Activated naive CD4-positive, alpha-beta T cell treated with anti-CD3 and anti-CD28 coated beads for 36 hours (primary cell): ENCODE results near the gene COL4A2. TPM values are rescaled to one million over a fixed set of nuclear protein-coding genes. Genes with fewer than 3 reads are reported as not detected.

Source experiments
- CTCF ChIA-PET: fragments of 350-600 bp; sonication (Branson Sonifier 250); formaldehyde crosslinking; loops from one replicate; lab custom pipeline; 2021; ENCODE audit warnings: antibody characterized with exemption; lab: Charles Lee
- DNase-seq: peaks from one replicate; pipeline ENCODE4 v3.0.0-alpha.2; 2020
- H3K27ac Mint-ChIP-seq: one replicate; pipeline ENCODE4 v1.8.0; 2021; ENCODE audit warnings: mild to moderate bottlenecking, mixed read lengths
- H3K27me3 Mint-ChIP-seq: one replicate; pipeline ENCODE4 v1.8.0; 2021; ENCODE audit warnings: low read depth, mixed read lengths
- H3K36me3 Mint-ChIP-seq: one replicate; pipeline ENCODE4 v1.8.0; 2021; ENCODE audit warnings: low read depth, mixed read lengths
- H3K4me1 Mint-ChIP-seq: one replicate; pipeline ENCODE4 v1.8.0; 2021; ENCODE audit warnings: low read depth, mixed read lengths
- H3K4me3 Mint-ChIP-seq: one replicate; pipeline ENCODE4 v1.8.0; 2021; ENCODE audit warnings: mild to moderate bottlenecking, moderate library complexity, mixed read lengths
- H3K9me3 Mint-ChIP-seq: one replicate; pipeline ENCODE4 v1.8.0; 2021; ENCODE audit warnings: mixed read lengths
- intact Hi-C: fragments of 100-400 bp; cut with micrococcal nuclease; formaldehyde crosslinking; loops from one replicate; pipeline ENCODE4 v1.15.1; 2023
- total RNA-seq, 2 experiments: library from RNA; stranded (reverse); gene quantifications; one replicate each; pipeline ENCODE4 v1.2.3, GENCODE V29; 2021

Gene COL4A2
- total RNA-seq, 2 experiments from 2014 or later = not detected

DNA sequence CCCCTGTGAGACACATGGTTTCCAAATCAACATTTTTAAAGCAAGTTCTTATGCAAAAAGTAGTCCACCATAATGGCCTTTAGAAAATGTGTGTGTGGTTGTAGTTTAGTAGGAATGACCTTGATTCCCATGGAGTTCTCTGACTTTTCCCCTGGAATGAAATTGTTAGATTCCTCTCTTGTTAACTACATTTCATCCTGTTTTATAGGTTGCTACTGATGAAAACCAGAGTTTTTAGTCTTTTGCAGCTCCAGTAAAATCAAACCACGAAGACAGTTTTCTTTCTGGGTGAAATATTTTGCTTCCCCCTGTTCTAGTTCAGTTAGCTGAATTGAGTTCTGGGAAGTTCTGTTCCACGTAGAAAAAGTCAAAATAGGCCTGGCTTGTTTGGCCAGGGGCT, 146.7 kb downstream of the COL4A2 start:
- Mint-ChIP-seq H3K36me3 (no peaks in the 10 kb centered on the region), H3K4me1 (peaks cover 4% of the 10 kb centered on the region), H3K27ac (no peak overlapping the region), H3K4me3 (no peak overlapping the region), H3K9me3 (no peaks in the 10 kb centered on the region), H3K27me3 (peaks cover 23% of the 10 kb centered on the region)
- intact Hi-C loops = loop anchor here (10.0 kb wide), 1 partner anchor 161 kb away; the partner anchor contains the start of gene NAXD
- CTCF ChIA-PET = interaction anchor here (3.1 kb wide), 1 partner anchor 10 kb away, joined by 18 read pairs; no protein-coding TSS in a partner anchor
- no peak for DNase-seq

DNA sequence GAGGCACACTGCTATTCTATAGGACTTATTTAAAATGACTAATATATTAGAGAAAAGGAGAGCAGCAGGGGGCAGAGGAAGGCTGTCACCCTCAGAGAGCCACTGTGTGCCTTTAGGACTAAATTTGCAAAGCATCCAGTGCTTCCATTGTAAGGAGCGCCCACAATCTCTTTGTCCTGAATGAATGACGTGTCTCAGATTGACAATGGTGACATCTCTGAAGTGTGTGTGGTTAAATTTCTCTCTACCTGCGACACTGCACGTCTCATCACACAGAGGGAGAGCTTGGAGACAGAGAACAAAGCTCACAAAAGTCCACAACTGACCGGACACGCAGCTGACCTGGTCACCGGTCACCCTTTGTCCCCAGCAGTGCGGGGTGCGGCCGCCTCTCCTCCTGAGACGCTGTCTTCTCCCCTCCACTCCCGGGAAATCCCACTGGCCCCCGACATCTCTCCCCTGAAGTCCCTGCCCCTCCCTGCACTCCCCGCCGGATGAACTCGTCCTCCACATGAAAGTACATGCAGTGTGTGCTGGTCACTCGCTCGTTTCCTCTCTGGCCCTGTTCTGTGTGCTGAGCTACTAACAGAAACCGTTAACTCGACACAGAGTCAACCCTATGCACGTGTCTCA, 147.3 kb downstream of the COL4A2 start:
- CTCF ChIA-PET = interaction anchor here (1.8 to 3.1 kb wide), 4 partner anchors 11 to 366 kb away, joined by 6 to 18 read pairs (median 8); no protein-coding TSS in a partner anchor
- no peak for DNase-seq
- Mint-ChIP-seq H3K4me1 (peaks cover 4% of the 10 kb centered on the region), H3K4me3 (no peak overlapping the region), H3K27ac (no peak overlapping the region), H3K36me3 (no peaks in the 10 kb centered on the region), H3K9me3 (no peaks in the 10 kb centered on the region), H3K27me3 (peaks cover 20% of the 10 kb centered on the region)
- intact Hi-C loops = loop anchor here (10.0 kb wide), 1 partner anchor 160 kb away; the partner anchor contains the start of gene NAXD

DNA sequence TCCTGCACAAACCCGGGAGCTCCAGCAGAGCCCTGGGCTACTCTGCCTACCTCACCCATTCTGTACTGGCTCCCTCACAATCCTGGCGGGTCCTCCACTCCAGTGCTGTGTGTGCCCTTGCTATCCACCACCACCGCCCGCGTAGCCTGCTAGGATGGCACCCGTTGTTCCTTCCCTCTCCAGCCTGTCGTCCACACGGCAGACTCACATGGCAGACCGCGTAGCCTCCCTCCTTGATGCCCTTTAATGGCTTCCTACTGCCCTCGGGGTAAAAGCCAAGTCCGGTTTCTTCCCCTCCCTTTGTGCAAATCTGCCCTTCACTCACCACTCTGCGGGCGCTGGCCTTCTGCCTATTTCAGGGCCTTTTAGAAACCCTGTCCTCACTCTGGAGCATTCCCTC, 147.9 kb downstream of the COL4A2 start:
- H3K36me3 Mint-ChIP-seq = no peaks in the 10 kb centered on the region
- no peak overlapping the region for H3K27ac Mint-ChIP-seq
- no peaks in the 10 kb centered on the region for H3K9me3 Mint-ChIP-seq
- intact Hi-C loops = loop anchor here (5.0 to 10.0 kb wide), 4 partner anchors 72 to 160 kb away; partner anchors contain the start of gene NAXD
- H3K27me3 Mint-ChIP-seq = peaks cover 20% of the 10 kb centered on the region
- peaks cover 4% of the 10 kb centered on the region for H3K4me1 Mint-ChIP-seq
- DNase-seq = no peak
- CTCF ChIA-PET = interaction anchor here (0.8 to 3.1 kb wide), 21 partner anchors 11 to 1989 kb away, joined by 3 to 18 read pairs (median 4); partner anchors contain the start of gene NAXD
- no peak overlapping the region for H3K4me3 Mint-ChIP-seq

DNA sequence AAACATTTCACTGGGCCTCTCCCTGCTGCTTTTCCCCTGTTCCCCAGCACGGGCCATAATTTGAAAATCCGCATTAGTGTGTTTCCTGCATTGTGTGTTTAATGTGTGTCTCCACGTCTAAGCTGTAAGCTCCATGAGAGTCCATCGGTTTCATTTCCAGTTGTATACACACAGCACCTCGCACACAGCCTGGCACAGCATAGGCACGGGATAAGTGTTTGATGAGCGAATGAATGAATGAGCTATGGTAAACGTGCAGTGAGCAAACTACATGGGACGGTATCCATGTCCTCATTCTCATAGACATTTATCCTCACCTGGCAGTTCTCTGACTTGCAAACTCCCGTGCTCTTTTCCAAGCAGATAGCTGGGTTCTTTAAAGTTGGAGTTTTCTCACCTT, 148.4 kb downstream of the COL4A2 start:
- no peak overlapping the region for H3K4me3 Mint-ChIP-seq
- no peak overlapping the region for H3K27ac Mint-ChIP-seq
- H3K4me1 Mint-ChIP-seq = peaks cover 4% of the 10 kb centered on the region
- H3K27me3 Mint-ChIP-seq = peaks cover 20% of the 10 kb centered on the region
- H3K36me3 Mint-ChIP-seq = no peaks in the 10 kb centered on the region
- no peak for DNase-seq
- CTCF ChIA-PET = interaction anchor here (0.6 to 3.1 kb wide), 36 partner anchors 12 to 1989 kb away, joined by 3 to 18 read pairs (median 4); partner anchors contain the start of gene NAXD
- intact Hi-C loops = loop anchor here (5.0 to 10.0 kb wide), 4 partner anchors 72 to 159 kb away; partner anchors contain the start of gene NAXD
- no peaks in the 10 kb centered on the region for H3K9me3 Mint-ChIP-seq

DNA sequence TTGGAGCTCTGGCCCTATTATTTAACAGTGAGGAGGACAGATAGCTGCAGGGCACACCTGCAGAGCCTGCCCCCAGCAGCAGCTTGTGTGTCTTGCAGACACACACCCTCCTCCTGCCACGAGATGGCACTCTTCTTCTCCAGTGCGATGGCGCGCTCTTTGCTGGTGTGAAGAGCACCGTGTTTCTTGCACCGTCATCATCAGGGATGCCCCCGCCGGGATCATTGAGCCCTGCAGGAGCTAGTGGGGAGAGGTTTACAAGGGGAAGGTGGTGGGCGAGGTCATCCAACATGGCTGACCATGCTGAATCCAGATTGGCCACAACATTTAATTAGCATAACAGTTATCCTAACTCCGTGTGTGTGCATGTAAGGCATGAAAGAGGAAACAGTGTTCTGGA, 148.9 kb downstream of the COL4A2 start:
- DNase-seq = peak; percentile 84
- Mint-ChIP-seq H3K9me3 (no peaks in the 10 kb centered on the region), H3K27me3 (peaks cover 20% of the 10 kb centered on the region), H3K4me1 (peaks cover 4% of the 10 kb centered on the region), H3K4me3 (peak overlapping the region; percentile 52), H3K36me3 (no peaks in the 10 kb centered on the region), H3K27ac (no peak overlapping the region)
- CTCF ChIA-PET = interaction anchor here (0.6 to 3.1 kb wide), 36 partner anchors 12 to 1988 kb away, joined by 3 to 18 read pairs (median 4); partner anchors contain the start of genes NAXD and RAB20
- intact Hi-C loops = loop anchor here (1.0 to 10.0 kb wide), 7 partner anchors 71 to 363 kb away; partner anchors contain the start of genes NAXD and RAB20

DNA sequence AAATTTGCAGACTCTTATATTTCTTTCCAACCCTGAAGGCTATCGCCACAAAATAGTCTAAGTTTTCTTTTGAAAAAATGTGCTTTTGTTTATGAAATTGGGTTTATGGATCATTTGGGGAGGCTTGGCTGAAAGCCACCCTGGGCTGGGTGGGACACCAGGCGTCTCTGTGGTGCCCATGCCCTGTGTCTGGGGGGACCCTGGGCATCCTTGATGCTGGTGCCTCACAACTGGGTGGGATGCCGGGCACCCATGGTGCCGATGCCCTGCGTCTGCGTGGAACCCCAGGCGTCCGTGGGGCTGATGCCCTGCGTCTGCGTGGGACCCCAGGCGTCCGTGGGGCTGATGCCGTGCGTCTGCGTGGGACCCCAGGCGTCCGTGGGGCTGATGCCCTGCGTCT, 149.5 kb downstream of the COL4A2 start:
- H3K4me3 Mint-ChIP-seq = no peak overlapping the region
- H3K36me3 Mint-ChIP-seq = no peaks in the 10 kb centered on the region
- CTCF ChIA-PET = interaction anchor here (0.8 to 3.1 kb wide), 18 partner anchors 13 to 364 kb away, joined by 3 to 18 read pairs (median 6); partner anchors contain the start of genes NAXD and RAB20
- peaks cover 4% of the 10 kb centered on the region for H3K4me1 Mint-ChIP-seq
- H3K27ac Mint-ChIP-seq = no peak overlapping the region
- H3K9me3 Mint-ChIP-seq = no peaks in the 10 kb centered on the region
- peaks cover 20% of the 10 kb centered on the region for H3K27me3 Mint-ChIP-seq
- DNase-seq = no peak
- intact Hi-C loops = loop anchor here (1.0 to 10.0 kb wide), 7 partner anchors 71 to 363 kb away; partner anchors contain the start of genes NAXD and RAB20

DNA sequence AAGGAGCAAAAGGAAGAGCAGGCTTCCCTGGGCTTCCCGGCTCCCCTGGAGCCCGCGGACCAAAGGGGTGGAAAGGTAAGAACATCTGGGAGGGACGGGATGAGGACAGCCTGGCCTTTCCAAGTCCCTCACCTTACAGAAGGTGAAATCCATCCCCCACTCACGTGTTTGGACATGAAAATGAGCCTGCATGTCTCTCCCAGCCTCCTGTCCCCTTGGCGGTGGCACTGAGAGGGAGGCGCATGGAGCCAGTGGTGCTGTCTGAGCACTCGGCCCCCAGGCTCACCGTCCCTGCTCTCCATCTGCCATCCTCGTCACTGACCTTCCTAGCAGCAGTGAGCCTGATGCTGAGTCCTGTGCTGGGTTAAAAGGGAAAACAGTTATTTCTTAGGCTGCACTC, 150.3 kb downstream of the COL4A2 start:
- Mint-ChIP-seq H3K4me1 (peaks cover 4% of the 10 kb centered on the region), H3K36me3 (no peaks in the 10 kb centered on the region), H3K9me3 (no peaks in the 10 kb centered on the region), H3K27me3 (peaks cover 20% of the 10 kb centered on the region), H3K4me3 (no peak overlapping the region), H3K27ac (no peak overlapping the region)
- CTCF ChIA-PET = interaction anchor here (0.6 kb wide), 1 partner anchor 136 kb away, joined by 5 read pairs; no protein-coding TSS in a partner anchor
- intact Hi-C loops = loop anchor here (2.0 to 10.0 kb wide), 5 partner anchors 70 to 257 kb away; partner anchors contain the start of gene NAXD
- no peak for DNase-seq

DNA sequence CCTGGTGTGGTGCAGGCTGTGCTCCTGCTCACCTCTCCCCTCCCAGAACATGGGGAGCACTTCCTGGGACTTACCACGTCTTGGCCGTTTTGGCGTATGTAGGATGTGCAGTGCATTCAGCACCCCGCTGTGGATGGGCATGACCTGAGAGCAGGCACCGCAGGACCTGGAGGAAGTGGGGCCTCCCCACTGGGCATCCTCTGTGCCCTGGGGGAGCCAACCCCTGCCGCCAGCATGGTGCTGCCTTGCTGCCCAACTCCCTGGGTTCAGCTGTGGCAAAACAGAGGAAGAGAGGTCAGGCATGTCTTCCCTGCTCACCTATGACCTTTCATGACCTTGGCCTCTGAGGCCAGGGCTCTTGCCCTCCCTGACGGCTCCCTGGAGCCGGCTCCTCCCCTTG, 150.9 kb downstream of the COL4A2 start:
- no peak for DNase-seq
- H3K27me3 Mint-ChIP-seq = peaks cover 20% of the 10 kb centered on the region
- no peak overlapping the region for H3K27ac Mint-ChIP-seq
- no peak overlapping the region for H3K4me3 Mint-ChIP-seq
- CTCF ChIA-PET = interaction anchor here (0.6 to 1.6 kb wide), 2 partner anchors 68 to 135 kb away, joined by 4 to 5 read pairs; no protein-coding TSS in a partner anchor
- no peaks in the 10 kb centered on the region for H3K9me3 Mint-ChIP-seq
- H3K4me1 Mint-ChIP-seq = peaks cover 4% of the 10 kb centered on the region
- no peaks in the 10 kb centered on the region for H3K36me3 Mint-ChIP-seq
- intact Hi-C loops = loop anchor here (5.0 to 10.0 kb wide), 4 partner anchors 69 to 157 kb away; partner anchors contain the start of gene NAXD

DNA sequence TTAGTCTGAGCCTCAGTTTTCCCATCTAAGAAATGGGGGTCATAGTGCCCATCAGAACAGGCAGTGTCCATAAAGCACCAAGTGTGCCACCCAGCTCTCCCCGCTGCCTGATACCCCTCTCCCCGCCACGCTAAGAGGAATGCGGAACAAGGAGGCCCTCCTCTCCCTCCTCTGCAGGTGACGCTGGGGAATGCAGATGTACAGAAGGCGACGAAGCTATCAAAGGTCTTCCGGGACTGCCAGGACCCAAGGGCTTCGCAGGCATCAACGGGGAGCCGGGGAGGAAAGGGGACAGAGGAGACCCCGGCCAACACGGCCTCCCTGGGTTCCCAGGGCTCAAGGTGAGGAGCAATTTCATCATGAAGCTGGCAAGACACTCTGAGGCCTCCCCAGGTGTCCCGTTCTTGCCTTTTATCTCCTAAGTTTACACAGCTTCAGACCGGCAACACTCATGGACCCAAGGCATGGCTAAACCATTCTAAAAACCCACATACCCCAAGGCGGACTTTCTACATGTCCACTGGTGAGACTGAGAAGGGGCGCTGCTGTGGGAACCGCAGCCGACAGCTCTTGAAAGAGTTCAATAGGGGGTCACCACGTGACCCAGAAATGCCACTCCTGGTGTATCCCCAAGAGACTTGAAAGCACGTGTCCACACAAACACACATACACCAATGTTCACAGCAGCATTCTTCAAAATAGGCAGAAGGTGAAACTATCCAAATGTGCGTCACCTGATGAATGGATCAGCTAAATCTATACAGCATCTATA, 151.7 kb downstream of the COL4A2 start:
- peaks cover 4% of the 10 kb centered on the region for H3K4me1 Mint-ChIP-seq
- H3K27ac Mint-ChIP-seq = no peak overlapping the region
- peaks cover 20% of the 10 kb centered on the region for H3K27me3 Mint-ChIP-seq
- no peaks in the 10 kb centered on the region for H3K9me3 Mint-ChIP-seq
- no peak for DNase-seq
- no peaks in the 10 kb centered on the region for H3K36me3 Mint-ChIP-seq
- intact Hi-C loops = loop anchor here (5.0 to 10.0 kb wide), 4 partner anchors 69 to 156 kb away; partner anchors contain the start of gene NAXD
- H3K4me3 Mint-ChIP-seq = no peak overlapping the region
- CTCF ChIA-PET = interaction anchor here (0.6 to 1.6 kb wide), 2 partner anchors 26 to 67 kb away, joined by 3 to 4 read pairs; no protein-coding TSS in a partner anchor

DNA sequence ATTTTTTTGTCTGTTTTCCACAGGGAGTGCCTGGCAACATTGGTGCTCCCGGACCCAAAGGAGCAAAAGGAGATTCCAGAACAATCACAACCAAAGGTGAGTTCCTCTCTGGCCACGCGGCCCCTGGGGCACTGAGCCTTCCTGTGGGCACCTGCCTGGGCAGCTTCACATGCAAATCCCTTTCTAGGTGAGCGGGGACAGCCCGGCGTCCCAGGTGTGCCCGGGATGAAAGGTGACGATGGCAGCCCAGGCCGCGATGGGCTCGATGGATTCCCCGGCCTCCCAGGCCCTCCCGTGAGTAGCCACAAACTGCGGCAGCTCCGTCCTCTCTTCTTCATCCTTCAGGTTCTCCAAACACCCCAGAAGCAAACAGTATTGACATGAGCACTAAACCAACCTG, 155.0 kb downstream of the COL4A2 start:
- H3K27me3 Mint-ChIP-seq = peaks cover 6% of the 10 kb centered on the region
- no peaks in the 10 kb centered on the region for H3K9me3 Mint-ChIP-seq
- no peak overlapping the region for H3K4me3 Mint-ChIP-seq
- H3K4me1 Mint-ChIP-seq = no peaks in the 10 kb centered on the region
- H3K27ac Mint-ChIP-seq = no peak overlapping the region
- CTCF ChIA-PET = interaction anchor here (0.7 kb wide), 1 partner anchor 340 kb away, joined by 3 read pairs; no protein-coding TSS in a partner anchor
- intact Hi-C loops = no loop called here
- H3K36me3 Mint-ChIP-seq = no peaks in the 10 kb centered on the region
- DNase-seq = no peak

DNA sequence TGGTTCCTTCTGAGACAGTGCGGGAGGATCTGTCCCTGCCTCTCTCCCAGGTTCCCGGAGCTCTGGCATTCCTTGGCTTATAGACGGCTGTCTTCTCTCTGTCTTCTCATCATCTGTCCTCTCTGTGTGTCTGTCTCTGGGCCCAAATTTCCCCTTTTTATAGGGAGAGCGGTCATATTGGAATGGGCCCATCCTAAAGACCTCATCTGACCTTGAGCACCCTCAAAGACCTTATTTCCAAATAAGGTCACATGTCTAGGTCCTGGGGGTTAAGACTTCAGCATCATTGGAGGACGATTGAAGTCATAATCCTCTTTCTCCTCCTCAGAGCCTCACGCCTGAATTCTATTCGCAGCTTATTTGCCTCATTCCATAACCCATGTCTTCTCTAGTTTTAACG, 156.1 kb downstream of the COL4A2 start:
- CTCF ChIA-PET = no interaction called here
- Mint-ChIP-seq H3K27me3 (no peaks in the 10 kb centered on the region), H3K4me1 (no peaks in the 10 kb centered on the region), H3K36me3 (no peaks in the 10 kb centered on the region), H3K27ac (no peak overlapping the region), H3K9me3 (no peaks in the 10 kb centered on the region), H3K4me3 (no peak overlapping the region)
- intact Hi-C loops = no loop called here
- DNase-seq = no peak
